GM21825 (cell line): ENCODE results near the gene PEAK1.
"Not testable (repeated sequence)": the region's sequence is repeated elsewhere in the genome, so short reads cannot be mapped to it uniquely, and the experiment has no call there.

ENCODE experiments used
- ATAC-seq: cut with Tn5 transposase; IDR thresholded peaks from one replicate; pipeline ENCODE4 v1.9.1; 2021; ENCODE audit warnings: mild to moderate bottlenecking, moderate library complexity; ENCODE audit not compliant: unreplicated experiment

The PEAK1 gene

DNA sequence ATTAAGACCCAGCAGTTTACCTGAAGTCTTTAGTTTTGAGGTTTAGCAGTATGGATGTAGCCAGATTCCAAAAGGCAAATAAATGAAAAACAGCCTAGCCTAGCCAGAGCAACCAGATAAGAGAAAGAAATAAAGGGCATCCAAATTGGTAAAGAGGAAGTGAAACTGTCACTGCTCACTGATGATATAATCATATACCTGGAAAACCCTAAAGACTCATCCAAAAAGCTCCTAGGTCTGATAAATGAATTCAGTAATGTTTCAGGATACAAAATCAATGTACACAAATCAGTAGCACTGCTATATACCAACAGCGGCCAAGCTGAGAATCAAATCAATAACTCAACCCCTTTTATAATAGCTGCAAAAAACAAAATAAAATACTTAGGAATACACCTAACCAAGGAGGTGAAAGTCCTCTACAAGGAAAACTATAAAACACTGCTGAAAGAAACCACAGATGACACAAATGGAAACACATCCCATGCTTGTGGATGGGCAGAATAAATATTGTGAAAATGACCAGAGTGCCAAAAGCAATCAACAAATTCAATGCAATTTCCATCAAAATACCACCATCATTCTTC, 13.6 kb downstream of the PEAK1 start:
- ATAC-seq: not testable (repeated sequence)

DNA sequence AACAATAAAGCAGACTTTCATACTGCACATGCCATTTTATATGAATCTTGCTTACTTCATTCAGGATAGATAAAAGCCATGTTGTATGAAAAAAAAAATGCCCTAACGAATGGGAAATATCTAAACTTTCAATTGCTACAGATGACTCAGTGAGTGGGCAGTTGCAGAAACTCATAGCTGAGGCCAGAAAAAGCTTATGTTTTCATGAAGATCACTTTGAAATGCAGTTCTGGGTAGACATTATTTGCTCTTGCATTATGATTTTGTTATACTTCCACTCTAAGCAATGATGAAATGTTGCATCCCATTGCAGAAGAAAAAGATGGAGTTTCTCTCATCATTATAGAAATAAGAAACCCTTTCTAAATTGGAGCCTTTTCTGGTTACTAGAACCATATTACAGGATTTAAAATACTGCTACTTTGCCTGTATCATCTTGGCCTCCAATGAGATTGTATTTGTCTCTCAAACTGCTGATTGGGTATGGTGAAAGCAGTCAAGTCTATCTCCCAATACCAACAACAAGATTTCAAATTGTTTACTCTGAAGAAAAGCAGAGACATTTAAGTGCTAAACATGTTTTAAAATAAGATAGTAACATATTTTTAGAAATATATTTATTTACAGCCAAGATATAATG, 17.0 kb downstream of the PEAK1 start:
- no peak for ATAC-seq

DNA sequence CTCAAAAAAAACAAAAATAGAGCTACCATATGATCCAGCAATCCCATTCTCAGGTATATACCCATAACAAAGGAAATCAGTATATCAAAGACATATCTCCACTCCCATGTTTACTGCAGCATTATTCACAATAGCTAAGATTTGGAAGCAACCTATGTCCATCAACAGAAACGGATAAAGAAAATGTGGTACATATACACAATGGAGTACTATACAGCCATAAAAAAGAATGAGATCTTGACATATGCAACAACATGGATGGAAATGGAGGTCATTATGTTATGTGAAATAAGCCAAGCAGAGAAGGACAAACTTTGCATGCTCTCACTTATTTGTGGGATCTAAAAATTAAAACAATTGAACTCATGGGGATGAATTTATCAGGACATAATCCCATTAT, 19.6 kb downstream of the PEAK1 start:
- ATAC-seq: no peak

DNA sequence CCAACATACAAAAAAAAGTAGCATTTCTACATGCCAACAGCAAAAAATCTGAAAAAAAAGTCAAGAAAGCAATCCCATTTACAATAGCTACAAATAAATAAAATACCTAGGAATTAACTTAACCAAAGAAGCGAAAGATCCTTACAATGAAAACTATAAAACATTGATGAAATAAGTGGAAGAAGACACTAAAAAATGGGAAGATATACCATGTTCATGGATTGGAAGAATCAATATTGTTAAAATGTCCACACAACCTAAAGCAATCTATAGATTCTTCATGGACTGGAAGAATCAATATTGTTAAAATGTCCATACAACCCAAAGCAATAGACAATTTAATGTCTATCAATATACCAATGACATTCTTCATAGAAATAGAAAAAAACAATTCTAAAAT, 21.0 kb downstream of the PEAK1 start:
- no peak for ATAC-seq

DNA sequence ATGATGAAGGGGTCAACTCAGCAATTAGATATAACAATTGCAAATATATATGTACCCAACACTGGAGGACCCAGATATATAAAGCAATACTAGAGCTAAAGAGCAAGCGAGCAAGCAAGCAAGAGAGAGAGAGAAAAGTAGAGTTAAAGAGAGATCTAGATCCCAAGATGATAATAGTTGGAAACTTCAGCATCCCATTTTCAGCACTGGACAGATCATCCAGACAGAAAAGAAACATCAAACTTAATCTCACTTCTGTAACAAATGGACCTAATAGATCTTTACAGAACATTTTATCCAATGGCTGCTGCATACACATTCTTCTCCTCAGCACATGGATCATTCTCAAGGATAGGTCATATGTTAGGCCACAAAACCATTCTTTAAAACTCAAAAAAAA, 23.2 kb downstream of the PEAK1 start:
- ATAC-seq: no peak

DNA sequence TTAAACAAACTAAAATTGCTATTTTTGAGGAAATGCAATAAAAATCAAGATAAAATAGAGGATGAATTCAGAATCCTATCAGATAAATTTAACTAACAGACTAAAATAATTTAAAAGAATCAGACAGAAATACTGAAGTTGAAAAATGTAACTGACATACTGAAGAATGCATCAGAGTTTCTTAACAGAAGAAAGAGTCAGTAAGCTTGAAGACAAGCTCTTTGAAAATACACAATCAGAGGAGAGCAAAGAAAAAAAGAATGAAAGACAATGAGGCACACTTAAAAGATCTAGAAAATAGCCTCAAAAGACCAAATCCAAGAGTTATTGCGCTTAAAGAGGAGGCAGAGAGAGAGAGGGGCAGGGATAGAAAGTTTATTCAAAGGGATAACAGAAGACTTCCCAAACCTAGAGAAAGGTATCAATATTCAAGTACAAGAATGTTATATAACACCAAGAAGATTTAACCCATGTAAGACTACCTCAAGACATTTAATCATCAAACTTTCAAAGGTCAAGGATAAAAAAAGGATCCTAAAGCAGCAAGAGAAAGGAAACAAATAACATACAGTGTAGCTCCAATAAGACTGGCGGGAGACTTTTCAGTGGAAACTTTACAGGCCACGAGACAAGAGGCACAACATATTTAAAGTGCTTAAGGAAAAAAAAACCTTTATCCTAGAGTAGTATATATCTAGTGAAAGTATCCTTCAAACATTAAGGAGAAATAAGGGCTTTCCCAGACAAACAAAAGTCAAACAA, 24.7 kb downstream of the PEAK1 start:
- ATAC-seq: no peak

DNA sequence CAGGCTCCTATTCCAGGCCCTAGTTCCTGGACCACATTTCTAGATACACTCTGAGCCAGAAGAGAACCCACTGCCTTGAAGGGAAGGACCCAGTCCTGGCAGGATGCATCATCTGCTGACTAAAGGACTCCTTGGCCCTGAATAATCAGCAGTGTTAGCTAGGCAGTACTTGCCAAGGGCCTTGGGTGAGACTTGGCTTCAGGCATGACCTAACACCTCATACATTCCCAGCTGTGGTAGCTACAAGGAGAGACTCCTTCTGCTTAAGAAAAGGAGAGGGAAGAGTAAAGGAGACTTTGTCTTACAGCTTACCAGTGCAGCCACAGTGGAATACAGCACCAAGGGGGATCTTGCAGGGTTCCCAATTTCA, 26.4 kb downstream of the PEAK1 start:
- ATAC-seq: no peak

DNA sequence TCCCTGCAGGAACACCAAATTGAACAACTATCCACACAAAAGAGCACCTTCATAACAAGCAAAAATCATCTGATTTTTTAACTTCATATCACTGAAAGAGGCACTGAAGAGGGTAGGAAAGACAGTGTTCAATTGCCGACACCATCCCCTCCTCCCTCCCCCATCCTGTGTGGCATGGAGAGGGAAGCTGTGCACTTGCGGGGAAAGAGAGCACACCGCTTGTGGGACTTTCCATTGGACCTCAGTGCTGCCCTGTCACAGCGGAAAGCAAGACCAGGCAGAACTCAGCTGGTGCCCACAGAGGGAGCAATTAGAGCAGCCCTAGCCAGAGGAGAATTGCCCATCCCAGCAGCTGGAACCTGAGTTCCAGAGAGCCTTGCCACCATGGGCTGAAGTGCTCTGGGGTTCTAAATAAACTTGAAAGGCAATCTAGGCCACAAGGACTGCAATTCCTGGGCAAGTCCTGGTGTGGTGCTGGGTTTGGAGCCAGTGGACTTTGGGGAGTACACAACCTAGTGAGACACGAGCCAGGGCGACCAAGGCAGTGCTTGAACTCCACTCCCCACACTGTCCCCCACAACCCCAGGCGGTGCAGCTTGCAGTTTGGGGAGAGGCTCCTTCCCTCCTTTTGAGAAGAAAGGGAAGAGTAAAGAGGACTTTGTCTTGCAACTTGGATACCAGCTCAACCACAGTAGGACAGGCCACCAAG, 27.0 kb downstream of the PEAK1 start:
- no peak for ATAC-seq

DNA sequence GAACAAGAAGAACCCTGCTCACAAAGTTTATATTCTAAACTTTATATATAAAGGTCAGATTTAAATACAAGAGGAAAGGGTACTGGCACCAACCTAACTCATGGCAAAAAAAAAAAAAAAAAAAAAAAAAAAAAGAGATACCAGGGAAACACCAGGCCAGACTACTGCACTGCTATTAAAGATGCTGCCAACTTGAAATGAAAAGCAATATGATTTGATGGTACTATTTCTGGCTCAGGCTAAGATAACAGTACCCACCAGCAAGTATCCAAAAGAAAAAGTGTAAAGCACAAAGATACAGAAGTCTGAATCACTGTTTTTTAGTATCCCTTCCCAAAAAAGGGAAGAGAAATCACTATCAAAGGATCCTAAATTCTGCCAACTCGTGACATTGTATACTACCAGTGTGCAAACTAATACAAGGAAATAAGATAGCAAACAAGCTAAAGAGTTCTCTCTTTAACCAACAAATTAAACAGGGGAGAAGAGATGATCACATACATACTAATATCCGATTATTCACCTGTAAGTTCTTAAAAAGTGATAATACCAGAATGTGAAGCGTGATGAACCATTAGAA, 28.4 kb downstream of the PEAK1 start:
- ATAC-seq: no peak

DNA sequence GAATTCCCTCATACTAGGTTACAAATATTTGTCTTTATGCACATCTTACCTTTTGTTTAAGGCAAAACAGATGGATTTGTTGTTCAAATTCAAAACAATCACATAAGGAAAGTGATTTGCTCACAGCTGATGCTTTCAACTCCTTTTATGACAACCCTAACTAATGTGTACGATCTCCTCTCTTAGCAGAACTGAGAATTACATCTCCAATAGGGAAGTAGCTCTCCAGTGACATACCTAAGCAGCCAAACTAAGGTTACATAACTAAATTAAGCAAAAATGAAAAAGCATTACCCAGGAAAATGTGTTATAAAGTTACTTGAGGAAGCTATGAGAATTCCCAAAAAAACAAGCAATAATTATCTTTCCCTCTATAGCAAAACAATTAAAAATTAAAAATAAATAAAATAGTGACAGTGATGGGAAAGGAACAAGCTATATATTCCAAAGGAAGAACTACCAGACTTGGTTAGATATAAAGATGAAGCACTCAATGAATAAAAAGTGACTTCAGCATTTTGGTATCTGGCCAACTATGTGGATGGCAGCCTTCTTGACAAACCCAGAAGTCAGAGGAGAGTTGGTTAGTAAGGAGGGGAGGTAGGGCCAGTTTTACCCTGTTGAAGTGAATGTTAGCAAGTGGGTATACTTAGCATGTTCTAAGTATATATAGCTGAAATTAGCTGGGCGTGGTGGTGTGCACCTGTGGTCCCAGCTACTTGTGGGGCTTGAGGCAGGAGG, 32.4 kb downstream of the PEAK1 start:
- ATAC-seq: no peak

DNA sequence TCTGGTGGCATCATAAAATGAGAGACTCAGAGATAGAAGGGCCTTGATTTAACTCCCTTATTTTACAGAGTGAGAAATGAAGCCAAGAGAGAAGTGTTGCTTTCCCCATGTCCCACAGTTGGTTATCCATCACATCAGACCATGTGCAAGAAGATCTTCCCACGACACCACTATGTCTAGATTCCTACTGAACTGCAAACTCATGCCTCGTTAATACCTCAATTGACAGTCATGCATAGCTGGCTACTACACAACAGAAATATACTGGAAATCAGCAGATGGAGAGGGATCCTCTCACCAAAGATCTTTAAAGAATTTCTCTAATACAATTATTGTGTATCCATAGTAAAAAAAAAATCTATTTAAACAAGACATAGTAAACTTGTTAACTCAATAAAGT, 33.3 kb downstream of the PEAK1 start:
- ATAC-seq: no peak

DNA sequence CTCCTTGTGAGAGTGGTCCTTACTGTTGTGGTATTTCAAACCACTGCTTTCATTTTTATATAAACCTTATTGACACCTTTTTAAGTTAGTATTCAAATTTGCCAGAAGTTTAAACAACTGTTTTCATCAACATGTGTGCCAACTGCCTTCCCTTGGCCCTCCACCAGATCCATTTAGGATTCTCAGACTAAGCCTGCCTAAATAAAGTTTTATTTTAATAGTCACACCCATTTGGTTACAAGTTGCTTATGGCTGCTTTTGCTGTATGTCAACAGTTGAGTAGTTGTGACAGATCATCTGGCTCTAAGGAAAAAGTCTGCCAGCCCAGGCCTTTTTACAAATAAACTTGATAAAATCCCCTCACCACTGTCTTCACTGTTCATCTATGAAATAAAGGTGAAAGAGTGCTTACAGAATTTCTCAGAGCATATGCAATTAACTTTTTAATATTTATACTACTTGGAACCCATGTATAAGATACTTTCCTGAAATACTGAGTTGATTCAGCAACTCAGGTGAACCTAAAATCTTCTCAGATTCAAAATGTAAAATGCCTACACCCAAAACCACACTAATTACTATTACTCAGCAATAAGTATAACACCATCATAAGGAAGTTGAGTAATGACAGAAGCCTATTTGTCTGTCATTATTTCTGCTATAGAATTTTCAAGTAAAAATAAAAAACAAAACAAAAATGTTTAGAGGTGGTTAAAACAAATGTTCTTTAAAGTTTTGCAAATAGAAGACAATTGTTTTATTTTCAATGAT, 35.1 kb downstream of the PEAK1 start:
- ATAC-seq: no peak

DNA sequence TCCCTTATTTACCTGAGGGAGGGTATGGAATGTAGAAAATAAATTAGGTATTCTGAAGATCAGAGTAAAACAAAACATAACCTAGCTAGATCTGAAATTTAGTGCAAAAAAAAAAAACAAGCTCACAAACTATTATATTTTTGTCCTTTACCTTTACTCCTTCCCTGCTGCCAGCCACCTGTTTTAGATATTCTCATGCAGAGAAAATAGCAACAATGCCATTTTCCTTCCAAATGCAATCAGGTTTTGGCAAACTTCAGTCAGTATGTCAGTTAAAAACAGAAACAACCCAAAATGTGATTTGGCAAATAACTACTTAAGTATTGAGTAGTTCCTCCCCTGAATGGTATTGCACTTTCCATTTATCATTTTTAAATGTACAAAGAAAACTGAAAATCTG, 35.8 kb downstream of the PEAK1 start:
- no peak for ATAC-seq

DNA sequence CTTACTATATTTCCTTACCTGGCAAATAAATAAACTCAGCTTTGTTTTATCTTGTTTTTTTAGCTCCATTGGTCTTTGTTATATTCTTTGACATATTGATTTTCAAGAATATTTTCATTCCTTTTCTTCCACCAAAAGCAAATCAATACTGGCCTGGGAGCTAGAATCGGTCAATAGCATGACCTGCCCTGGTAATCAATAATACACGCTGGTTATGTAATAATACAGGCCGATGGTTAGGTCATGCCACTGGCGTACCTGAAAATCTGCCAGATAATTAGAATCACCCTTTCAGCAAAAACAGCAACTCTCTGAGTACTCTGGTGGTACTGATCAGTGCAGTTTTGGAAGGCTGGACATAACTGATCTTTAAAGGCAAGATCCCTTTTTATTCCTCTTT, 39.9 kb downstream of the PEAK1 start:
- no peak for ATAC-seq

DNA sequence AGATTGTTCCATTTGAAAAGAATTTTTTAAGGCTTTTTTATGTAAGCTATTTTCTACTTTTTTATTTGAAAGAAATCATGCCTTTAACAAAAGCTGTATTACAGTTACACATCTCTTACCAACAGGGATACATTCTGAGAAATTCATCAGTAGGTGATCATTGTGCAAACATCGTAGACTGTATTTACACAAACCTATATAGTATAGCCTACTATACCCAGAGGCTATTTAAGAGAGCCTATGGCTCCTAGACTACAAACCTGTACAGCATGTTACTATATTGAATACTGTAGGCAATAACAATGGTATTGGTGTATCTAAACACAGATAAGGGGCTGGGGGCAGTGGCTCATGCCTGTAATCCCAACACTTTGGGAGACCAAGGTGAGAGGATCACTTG, 43.1 kb downstream of the PEAK1 start:
- no peak for ATAC-seq

DNA sequence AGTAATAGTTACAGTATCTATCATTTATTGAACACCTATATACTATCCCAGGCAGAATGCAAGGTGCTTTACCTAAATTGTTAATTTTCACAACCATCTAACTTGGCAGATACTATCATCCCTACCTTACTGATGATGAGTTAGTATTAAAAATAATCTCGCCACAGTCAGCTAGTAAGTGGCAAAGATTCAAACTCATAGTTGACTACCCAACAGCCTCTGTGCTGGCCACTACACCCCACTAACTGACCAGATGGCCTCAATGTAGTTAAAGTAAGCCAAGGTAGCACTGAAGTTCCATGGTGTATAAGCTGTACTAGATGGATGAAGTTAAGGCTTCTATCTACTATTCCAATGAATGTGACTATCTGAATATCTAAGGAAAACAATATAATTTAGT, 44.8 kb downstream of the PEAK1 start:
- ATAC-seq: no peak

DNA sequence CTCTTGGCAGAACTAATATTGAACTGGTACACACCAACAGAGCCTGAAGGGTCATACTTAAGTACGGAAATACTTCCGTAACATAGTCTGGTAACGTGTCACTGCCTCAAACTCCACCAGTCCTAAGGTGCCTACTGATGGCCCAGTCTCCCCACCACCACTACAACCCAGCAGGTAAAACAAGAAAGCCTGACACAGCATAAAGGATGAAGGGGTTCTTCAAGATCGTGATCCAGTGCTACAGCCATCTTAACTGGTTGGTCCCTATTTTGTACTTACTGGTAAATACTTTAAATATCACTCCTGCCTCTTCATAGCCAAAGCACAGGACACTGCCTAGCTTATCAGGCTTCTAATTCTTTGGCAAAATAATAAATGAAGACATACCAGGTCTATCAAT, 46.5 kb downstream of the PEAK1 start:
- ATAC-seq: no peak

DNA sequence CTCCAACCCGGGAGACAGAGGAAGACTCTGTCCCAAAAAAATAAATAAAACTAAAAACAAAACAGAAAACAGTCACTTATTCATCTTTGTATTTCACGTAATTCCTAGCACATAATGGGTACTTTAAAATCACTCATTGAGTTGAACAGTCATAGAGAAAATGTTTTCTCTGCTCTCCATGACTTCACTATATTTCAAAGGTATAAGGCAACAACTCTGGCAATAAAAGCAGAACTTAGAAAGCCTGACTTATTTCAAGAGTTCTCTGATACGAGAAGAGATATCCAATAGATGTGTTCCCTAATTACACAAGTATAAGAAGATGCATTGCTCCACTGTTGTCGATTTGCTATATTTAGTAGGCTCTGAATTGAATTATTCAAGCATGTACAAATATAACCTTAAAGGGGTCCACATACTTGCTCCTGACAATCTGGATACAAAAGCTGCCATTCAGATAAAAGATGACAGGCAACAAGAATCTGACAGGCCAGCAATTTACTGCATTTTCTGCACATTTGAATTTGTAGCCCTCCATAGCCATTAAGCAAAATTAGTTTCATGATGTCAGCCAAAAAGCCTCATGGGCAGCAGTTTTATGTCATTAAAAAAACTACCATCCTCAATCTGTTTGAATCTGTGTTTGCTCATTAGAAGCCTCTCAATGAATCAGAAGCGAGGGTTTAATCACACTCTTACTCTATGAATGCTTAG, 47.9 kb downstream of the PEAK1 start:
- no peak for ATAC-seq

DNA sequence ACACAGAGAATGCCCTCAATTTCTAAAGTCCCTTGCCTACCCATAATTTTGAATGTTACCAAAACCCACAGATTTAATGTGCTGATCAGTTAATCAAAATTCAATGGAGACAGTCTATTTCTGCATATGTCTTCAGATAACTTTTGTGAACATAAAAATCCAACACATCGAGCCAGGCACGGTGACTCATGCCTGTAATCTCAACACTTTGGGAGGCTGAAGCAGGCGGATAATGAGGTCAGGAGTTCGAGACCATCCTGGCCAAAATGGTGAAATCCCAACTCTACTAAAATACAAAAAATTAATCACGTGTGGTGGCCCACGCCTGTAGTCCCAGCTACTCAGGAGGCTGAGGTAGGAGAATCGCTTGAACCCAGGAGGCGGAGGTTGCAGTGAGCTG, 49.3 kb downstream of the PEAK1 start:
- no peak for ATAC-seq
